CD4-positive, alpha-beta T cell treated with Interleukin-6 for 4 hours (primary cell): ENCODE measurements around the gene NTMT1.
"Not testable (repeated sequence)": the region's sequence is repeated elsewhere in the genome, so short reads cannot be mapped to it uniquely, and the experiment has no call there.

Experiments
- DNase-seq: peaks from one replicate; pipeline ENCODE4 v3.0.0-alpha.2; 2020; ENCODE audit warnings: mixed read lengths

NTMT1 gene

GRCh38 chr9:129655696-129656095 lies 29.7 kb downstream of the NTMT1 start:
- DNase-seq = no peak

- DNase-seq = no peak
These were observed 30.9 kb downstream of the NTMT1 start for GRCh38 chr9:129656795-129657390.

- no peak for DNase-seq
These were observed 35.1 kb downstream of the NTMT1 start for GRCh38 chr9:129661029-129661428.

- DNase-seq = not testable (repeated sequence)
These were observed 36.3 kb downstream of the NTMT1 start for GRCh38 chr9:129662239-129662638.

- DNase-seq = no peak
These were observed 38.9 kb downstream of the NTMT1 start for GRCh38 chr9:129664746-129665388.

GRCh38 chr9:129665389-129665775 lies 39.4 kb downstream of the NTMT1 start, which contains the start of gene PRRX2:
Gene PRRX2 (plus strand): TSS chr9:129665647. CDS start chr9:129665868, 221 bp downstream.
- DNase-seq = peak; percentile 23

- DNase-seq = no peak
These were observed 40.0 kb downstream of the NTMT1 start for GRCh38 chr9:129665814-129666520.

GRCh38 chr9:129666575-129666974 lies 40.6 kb downstream of the NTMT1 start:
- DNase-seq = no peak

- DNase-seq = no peak
These were observed 41.4 kb downstream of the NTMT1 start for GRCh38 chr9:129667378-129667777.

GRCh38 chr9:129667850-129668249 lies 41.9 kb downstream of the NTMT1 start:
- DNase-seq = no peak

GRCh38 chr9:129669141-129669718 lies 43.3 kb downstream of the NTMT1 start:
- DNase-seq = no peak

GRCh38 chr9:129669946-129670345 lies 44.0 kb downstream of the NTMT1 start:
- no peak for DNase-seq

GRCh38 chr9:129671065-129671464 lies 45.1 kb downstream of the NTMT1 start:
- no peak for DNase-seq

- no peak for DNase-seq
These were observed 45.6 kb downstream of the NTMT1 start for GRCh38 chr9:129671519-129671918.

- DNase-seq = no peak
These were observed 46.7 kb downstream of the NTMT1 start for GRCh38 chr9:129672702-129673101.

- no peak for DNase-seq
These were observed 47.6 kb downstream of the NTMT1 start for GRCh38 chr9:129673602-129674001.

GRCh38 chr9:129674229-129674628 lies 48.3 kb downstream of the NTMT1 start:
- no peak for DNase-seq

GRCh38 chr9:129675620-129676019 lies 49.7 kb downstream of the NTMT1 start:
- DNase-seq = no peak

GRCh38 chr9:129676287-129676686 lies 50.3 kb downstream of the NTMT1 start:
- DNase-seq = no peak

GRCh38 chr9:129676975-129677374 lies 51.0 kb downstream of the NTMT1 start:
- no peak for DNase-seq

- DNase-seq = no peak
These were observed 51.5 kb downstream of the NTMT1 start for GRCh38 chr9:129677456-129677855.

GRCh38 chr9:129678844-129679243 lies 52.9 kb downstream of the NTMT1 start:
- no peak for DNase-seq

- DNase-seq = no peak
These were observed 53.6 kb downstream of the NTMT1 start for GRCh38 chr9:129679537-129679936.

- no peak for DNase-seq
These were observed 56.0 kb downstream of the NTMT1 start for GRCh38 chr9:129681924-129682323.
